ENCODE results near the gene PTPRG.

Gene PTPRG

GRCh38 chr3:62133015-62133414 lies 571.6 kb downstream of the PTPRG start:
- H3K36me3 Mint-ChIP-seq (ENCODE audit: low read depth): no peaks in the 10 kb centered on the region
- no peak overlapping the region for H3K27ac Mint-ChIP-seq
- no peaks in the 10 kb centered on the region for H3K4me1 Mint-ChIP-seq (ENCODE audit: low read depth)
- H3K27me3 Mint-ChIP-seq: peaks cover 4% of the 10 kb centered on the region
- no peak overlapping the region for H3K4me3 Mint-ChIP-seq
- peaks cover 3% of the 10 kb centered on the region for H3K9me3 Mint-ChIP-seq

- Mint-ChIP-seq H3K27ac (no peak overlapping the region), H3K27me3 (peaks cover 4% of the 10 kb centered on the region), H3K4me3 (no peak overlapping the region), H3K9me3 (no peaks in the 10 kb centered on the region), H3K36me3 (ENCODE audit: low read depth) (no peaks in the 10 kb centered on the region), H3K4me1 (ENCODE audit: low read depth) (no peaks in the 10 kb centered on the region)
Measured at GRCh38 chr3:62134061-62134496, 572.7 kb downstream of the PTPRG start.

DNA sequence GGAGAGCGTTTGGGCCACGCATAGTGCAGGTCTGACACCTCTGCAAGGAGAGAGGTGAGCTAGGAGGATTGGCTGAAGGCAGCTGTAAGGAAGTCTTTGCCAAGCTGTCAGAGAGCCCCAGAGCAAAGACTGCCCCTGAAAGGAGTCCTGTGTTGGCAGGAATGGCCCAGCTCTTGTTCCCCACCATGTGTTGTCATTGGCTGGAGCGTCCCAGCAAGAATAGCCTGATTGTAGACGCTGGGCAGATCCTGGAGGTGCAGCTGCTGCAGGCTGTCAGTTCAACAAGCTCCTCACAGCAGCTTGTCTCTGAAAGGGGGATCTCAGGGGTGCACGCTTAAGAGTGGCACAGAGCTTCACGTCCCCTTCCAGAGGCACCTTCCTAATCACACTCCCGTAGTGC lies 574.4 kb downstream of the PTPRG start:
- Mint-ChIP-seq H3K27ac (no peak overlapping the region), H3K36me3 (ENCODE audit: low read depth) (no peaks in the 10 kb centered on the region), H3K4me1 (ENCODE audit: low read depth) (no peaks in the 10 kb centered on the region), H3K4me3 (no peak overlapping the region), H3K27me3 (peaks cover 4% of the 10 kb centered on the region), H3K9me3 (no peaks in the 10 kb centered on the region)

DNA sequence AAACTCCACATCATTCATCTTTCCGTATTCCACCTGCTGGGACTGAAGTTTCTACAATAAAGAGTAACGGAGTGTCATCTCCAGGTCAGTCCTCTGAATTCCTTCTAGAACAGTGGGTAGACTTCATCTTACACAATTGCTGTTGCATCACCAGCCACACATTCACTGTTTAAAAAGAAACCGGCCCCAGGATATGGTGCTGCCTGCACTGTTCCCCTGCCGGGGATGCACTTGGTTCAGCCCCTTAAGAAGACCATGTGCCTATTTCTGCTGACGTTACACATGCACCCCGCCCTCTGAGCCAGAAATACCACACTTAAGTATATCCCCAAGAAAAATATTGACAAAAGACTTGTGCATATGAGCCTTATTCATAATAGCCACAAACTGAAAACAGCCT lies 578.6 kb downstream of the PTPRG start:
- Mint-ChIP-seq H3K9me3 (peaks cover 5% of the 10 kb centered on the region), H3K36me3 (ENCODE audit: low read depth) (no peaks in the 10 kb centered on the region), H3K27ac (no peak overlapping the region), H3K27me3 (no peaks in the 10 kb centered on the region), H3K4me3 (no peak overlapping the region), H3K4me1 (ENCODE audit: low read depth) (no peaks in the 10 kb centered on the region)

GRCh38 chr3:62142331-62143085 lies 581.1 kb downstream of the PTPRG start:
- H3K27me3 Mint-ChIP-seq: no peaks in the 10 kb centered on the region
- no peak overlapping the region for H3K27ac Mint-ChIP-seq
- no peaks in the 10 kb centered on the region for H3K36me3 Mint-ChIP-seq (ENCODE audit: low read depth)
- no peaks in the 10 kb centered on the region for H3K4me1 Mint-ChIP-seq (ENCODE audit: low read depth)
- no peak overlapping the region for H3K4me3 Mint-ChIP-seq
- H3K9me3 Mint-ChIP-seq: peaks cover 9% of the 10 kb centered on the region

DNA sequence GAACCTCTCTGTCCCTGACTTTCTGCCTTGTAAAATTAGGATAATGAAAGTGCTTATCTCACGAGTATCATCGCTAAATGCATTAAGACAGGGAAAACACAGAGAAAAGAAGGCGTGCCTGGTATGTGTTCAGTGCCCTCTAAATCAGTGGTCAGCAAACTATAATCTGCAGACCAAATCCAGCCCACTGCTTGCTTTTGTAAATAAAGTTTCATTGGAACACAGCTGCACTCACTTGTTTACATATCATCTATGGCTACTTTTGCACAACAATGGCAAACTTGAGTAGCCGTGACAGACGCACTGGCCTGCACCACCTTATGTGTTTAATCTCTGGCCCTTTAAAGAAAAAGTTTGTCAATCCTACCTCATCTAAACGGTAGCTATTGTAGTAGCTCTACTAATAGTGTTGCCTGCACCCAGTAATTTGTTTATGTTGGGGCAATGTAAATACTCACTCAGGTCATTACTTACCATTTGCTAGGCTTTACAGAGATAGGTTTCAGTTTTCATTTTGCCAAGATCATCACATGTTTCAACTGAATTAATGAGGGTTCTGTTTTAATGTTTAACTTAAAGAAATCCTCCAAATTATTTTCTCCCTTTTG lies 582.6 kb downstream of the PTPRG start:
- no peaks in the 10 kb centered on the region for H3K4me1 Mint-ChIP-seq (ENCODE audit: low read depth)
- no peaks in the 10 kb centered on the region for H3K27me3 Mint-ChIP-seq
- H3K36me3 Mint-ChIP-seq (ENCODE audit: low read depth): no peaks in the 10 kb centered on the region
- H3K4me3 Mint-ChIP-seq: no peak overlapping the region
- no peak overlapping the region for H3K27ac Mint-ChIP-seq
- H3K9me3 Mint-ChIP-seq: peaks cover 9% of the 10 kb centered on the region

- Mint-ChIP-seq H3K27me3 (no peaks in the 10 kb centered on the region), H3K27ac (no peak overlapping the region), H3K4me3 (no peak overlapping the region), H3K36me3 (ENCODE audit: low read depth) (no peaks in the 10 kb centered on the region), H3K4me1 (ENCODE audit: low read depth) (no peaks in the 10 kb centered on the region), H3K9me3 (peaks cover 9% of the 10 kb centered on the region)
Measured at GRCh38 chr3:62144482-62144881, 583.1 kb downstream of the PTPRG start.

DNA sequence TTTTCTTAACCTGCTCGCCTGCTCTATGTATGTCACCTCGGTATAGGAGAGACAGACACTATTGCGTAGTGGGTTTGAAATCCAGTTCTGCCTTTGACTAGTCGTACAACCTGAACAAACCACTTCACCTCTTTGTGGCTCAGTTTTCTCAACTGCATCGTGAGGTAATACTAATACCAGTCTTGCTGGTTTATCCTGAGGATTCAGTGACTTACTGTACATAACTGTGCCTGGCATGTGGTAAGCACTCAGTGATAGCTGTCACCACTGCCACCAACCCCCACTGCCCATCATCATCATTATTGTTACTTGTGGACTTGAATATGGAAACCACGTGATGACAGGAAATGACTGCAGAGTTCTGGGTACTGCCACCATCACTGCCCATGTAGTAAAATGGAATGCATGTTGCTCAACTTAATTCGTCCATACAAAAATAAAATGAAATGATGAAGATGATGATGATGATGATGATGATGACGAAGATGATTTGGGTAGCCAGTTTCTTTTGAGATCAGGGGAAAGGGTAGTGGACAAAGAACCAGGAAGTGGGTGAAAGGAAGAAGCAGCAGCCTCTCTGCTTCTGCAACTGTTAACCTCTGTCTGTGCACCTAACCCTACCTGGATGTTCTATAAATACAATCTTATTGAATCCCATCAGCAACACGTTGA lies 583.9 kb downstream of the PTPRG start:
- peaks cover 9% of the 10 kb centered on the region for H3K9me3 Mint-ChIP-seq
- H3K27me3 Mint-ChIP-seq: no peaks in the 10 kb centered on the region
- no peaks in the 10 kb centered on the region for H3K4me1 Mint-ChIP-seq (ENCODE audit: low read depth)
- no peak overlapping the region for H3K27ac Mint-ChIP-seq
- no peak overlapping the region for H3K4me3 Mint-ChIP-seq
- no peaks in the 10 kb centered on the region for H3K36me3 Mint-ChIP-seq (ENCODE audit: low read depth)

DNA sequence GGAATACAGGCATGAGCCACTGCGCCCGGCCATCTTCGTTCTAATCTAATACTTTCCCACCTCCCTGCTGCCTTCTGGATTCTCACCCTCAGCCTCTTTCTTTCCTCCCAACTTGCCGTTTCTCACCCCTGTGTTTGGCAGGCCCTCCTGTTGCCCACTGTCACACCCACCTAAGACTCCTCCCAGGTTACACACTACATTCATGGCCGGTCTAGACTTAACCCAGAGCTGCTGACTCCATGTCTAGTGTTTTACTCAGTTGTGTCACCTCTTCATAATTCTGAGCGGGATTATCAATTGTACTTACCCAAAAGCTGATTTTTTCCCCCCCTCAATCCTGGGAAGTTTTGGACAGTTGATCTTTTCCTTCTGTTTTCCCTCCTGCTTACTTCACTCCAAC lies 588.2 kb downstream of the PTPRG start:
- H3K4me3 Mint-ChIP-seq: no peak overlapping the region

DNA sequence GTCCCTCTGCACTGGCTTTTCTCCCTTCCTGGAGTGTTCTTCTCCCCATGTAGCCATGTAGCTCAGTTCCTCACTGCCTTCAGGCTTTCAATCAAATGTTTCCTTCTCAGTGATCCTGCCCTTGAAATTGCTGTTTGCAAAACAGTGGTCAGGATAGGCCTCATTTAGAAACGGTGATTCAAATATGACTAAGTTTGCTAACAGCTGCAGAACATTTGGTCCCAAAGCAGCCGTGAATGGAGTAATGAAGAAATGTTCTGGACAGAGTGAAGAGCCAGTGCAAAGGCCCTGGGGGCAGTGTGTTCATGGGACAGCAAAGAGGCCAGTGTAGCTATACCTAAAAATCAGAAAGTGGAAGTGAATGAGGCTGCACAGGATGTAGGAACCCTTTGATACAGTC lies 588.6 kb downstream of the PTPRG start:
- Mint-ChIP-seq H3K4me1 (ENCODE audit: low read depth) (no peaks in the 10 kb centered on the region), H3K9me3 (peaks cover 5% of the 10 kb centered on the region), H3K4me3 (no peak overlapping the region), H3K36me3 (ENCODE audit: low read depth) (no peaks in the 10 kb centered on the region), H3K27me3 (peaks cover 5% of the 10 kb centered on the region), H3K27ac (no peak overlapping the region)

More for the DNA sequence above, 588.2 kb downstream of the PTPRG start:
- Mint-ChIP-seq H3K9me3 (peaks cover 6% of the 10 kb centered on the region), H3K27me3 (peaks cover 4% of the 10 kb centered on the region), H3K36me3 (ENCODE audit: low read depth) (no peaks in the 10 kb centered on the region), H3K27ac (no peak overlapping the region), H3K4me1 (ENCODE audit: low read depth) (no peaks in the 10 kb centered on the region)

DNA sequence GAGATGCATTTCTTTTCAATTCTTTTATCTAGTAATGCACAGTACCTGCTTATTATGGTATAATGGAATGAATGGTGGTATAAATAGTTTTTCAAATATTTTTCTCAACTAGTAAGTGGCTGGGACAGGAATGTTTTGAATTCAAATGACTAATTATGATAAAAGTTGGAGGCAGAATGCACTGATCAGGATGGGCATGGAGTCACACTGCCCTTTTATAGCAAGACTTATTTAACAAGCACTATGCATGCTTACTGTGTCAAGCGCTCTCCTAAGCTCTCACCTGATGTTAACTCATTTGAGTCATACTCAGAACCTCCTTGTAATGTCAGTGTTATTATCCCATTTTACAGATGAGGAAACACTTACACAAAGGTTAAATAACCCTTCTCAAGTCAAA lies 590.2 kb downstream of the PTPRG start:
- Mint-ChIP-seq H3K36me3 (ENCODE audit: low read depth) (no peaks in the 10 kb centered on the region), H3K27ac (no peak overlapping the region), H3K9me3 (no peaks in the 10 kb centered on the region), H3K4me1 (ENCODE audit: low read depth) (no peaks in the 10 kb centered on the region), H3K4me3 (no peak overlapping the region), H3K27me3 (peaks cover 8% of the 10 kb centered on the region)

DNA sequence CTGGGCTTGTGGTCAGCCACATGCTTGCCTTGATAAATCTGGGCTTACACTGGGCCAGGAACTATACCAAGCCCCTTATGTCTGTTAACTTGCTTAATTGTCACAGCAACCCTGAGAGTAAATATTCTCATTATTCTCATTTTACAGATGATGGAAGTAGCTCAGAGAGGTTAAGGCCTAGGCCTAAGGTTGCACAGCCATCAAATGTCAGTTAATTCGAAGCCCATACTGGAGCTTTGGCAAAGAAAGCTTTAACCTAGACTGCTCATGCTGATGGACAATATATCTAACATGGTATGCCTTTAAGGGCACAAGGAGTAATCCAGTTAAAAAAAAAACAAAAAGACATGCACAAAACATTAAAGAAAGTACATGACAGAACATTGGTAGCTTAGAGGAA lies 591.9 kb downstream of the PTPRG start:
- Mint-ChIP-seq H3K9me3 (no peaks in the 10 kb centered on the region), H3K27ac (no peak overlapping the region), H3K36me3 (ENCODE audit: low read depth) (no peaks in the 10 kb centered on the region), H3K27me3 (peaks cover 8% of the 10 kb centered on the region), H3K4me3 (no peak overlapping the region), H3K4me1 (ENCODE audit: low read depth) (no peaks in the 10 kb centered on the region)

- H3K27ac Mint-ChIP-seq: no peak overlapping the region
- peaks cover 8% of the 10 kb centered on the region for H3K27me3 Mint-ChIP-seq
- H3K9me3 Mint-ChIP-seq: no peaks in the 10 kb centered on the region
- H3K4me1 Mint-ChIP-seq (ENCODE audit: low read depth): no peaks in the 10 kb centered on the region
- H3K4me3 Mint-ChIP-seq: no peak overlapping the region
- H3K36me3 Mint-ChIP-seq (ENCODE audit: low read depth): no peaks in the 10 kb centered on the region
Measured at GRCh38 chr3:62154457-62155148, 593.2 kb downstream of the PTPRG start.

GRCh38 chr3:62159056-62159708 lies 597.8 kb downstream of the PTPRG start:
- Mint-ChIP-seq H3K4me3 (no peak overlapping the region), H3K27ac (no peak overlapping the region), H3K4me1 (ENCODE audit: low read depth) (no peaks in the 10 kb centered on the region), H3K9me3 (no peaks in the 10 kb centered on the region), H3K27me3 (peaks cover 7% of the 10 kb centered on the region), H3K36me3 (ENCODE audit: low read depth) (no peaks in the 10 kb centered on the region)

DNA sequence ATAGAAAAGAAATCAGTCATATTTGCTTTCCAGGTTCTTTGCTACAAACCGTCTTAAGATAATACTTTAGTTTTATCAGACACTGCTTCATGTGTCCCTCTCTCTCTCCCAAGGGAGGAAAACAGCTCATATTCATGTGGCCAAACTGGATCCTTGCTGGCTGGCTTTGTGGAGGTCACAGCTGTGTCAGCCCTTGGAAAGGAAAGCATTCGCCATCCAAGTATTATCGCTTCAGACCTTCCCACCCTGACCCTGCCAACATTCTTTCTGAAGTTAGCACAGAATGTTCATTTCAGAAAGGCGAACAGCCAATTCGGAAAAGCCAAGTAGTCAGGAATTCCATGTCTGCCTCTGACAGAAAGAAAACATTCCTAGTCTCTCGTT lies 598.3 kb downstream of the PTPRG start:
- Mint-ChIP-seq H3K36me3 (ENCODE audit: low read depth) (no peaks in the 10 kb centered on the region), H3K9me3 (no peaks in the 10 kb centered on the region), H3K27ac (no peak overlapping the region), H3K4me1 (ENCODE audit: low read depth) (no peaks in the 10 kb centered on the region), H3K27me3 (peaks cover 3% of the 10 kb centered on the region), H3K4me3 (no peak overlapping the region)
